OCI-LY7 (cell line): ENCODE data around the gene TNFAIP8.

ENCODE experiments used
- EZH2phosphoT487 ChIP-seq: fragments of 200-600 bp; sonication (generic); IDR thresholded peaks from 2 replicates; pipeline ENCODE4 v1.6.1; 2018; ENCODE audit warnings: low read depth, borderline replicate concordance, mild to moderate bottlenecking, mixed run types, antibody characterized with exemption, low read length, moderate library complexity, mixed read lengths
- TF ChIP-seq, protein P1 (sequence below): fragments of 200-600 bp; sonication (generic); conservative IDR thresholded peaks from 2 replicates; pipeline ENCODE4 v1.5.1; 2014; ENCODE audit warnings: mild to moderate bottlenecking, antibody characterized with exemption, low read length, moderate library complexity, mixed read lengths

DNA sequence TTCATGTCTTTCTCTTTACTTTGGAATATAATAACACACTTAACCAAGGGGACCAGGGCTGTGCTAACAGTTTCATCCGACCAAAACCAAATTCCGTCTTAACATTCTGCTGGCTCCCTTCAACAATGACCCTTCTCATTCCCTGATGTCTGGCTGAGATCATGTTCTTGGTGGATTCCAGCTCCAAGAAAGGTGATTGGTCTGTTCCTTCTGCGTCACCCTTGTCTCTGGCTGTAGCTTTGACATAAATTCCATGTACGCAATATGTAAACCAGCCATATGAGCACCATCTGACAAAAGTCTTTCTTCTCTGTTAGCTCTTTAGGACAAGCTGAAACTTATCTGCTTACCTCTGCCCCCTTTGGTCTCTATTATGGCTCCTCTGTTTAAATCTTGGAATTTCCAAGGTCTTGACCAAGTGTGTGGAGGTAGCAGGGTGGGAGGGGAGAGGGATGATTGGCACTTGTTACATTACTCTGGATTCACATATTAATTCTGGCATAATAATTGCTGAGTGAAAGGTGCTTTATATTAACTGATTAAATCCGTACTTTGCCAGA is 50.8 kb downstream of the TNFAIP8 start:
- TF ChIP-seq, protein P1, sequence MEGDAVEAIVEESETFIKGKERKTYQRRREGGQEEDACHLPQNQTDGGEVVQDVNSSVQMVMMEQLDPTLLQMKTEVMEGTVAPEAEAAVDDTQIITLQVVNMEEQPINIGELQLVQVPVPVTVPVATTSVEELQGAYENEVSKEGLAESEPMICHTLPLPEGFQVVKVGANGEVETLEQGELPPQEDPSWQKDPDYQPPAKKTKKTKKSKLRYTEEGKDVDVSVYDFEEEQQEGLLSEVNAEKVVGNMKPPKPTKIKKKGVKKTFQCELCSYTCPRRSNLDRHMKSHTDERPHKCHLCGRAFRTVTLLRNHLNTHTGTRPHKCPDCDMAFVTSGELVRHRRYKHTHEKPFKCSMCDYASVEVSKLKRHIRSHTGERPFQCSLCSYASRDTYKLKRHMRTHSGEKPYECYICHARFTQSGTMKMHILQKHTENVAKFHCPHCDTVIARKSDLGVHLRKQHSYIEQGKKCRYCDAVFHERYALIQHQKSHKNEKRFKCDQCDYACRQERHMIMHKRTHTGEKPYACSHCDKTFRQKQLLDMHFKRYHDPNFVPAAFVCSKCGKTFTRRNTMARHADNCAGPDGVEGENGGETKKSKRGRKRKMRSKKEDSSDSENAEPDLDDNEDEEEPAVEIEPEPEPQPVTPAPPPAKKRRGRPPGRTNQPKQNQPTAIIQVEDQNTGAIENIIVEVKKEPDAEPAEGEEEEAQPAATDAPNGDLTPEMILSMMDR = no peak
- no peak for TF ChIP-seq EZH2phosphoT487
